CD4-positive, alpha-beta T cell treated with Interleukin-10 for 1 hour (primary cell): ENCODE results near the gene PLA2G12A.

Source experiments
- DNase-seq: peaks from one replicate; pipeline ENCODE4 v3.0.0-alpha.2; 2020

Gene PLA2G12A

DNA sequence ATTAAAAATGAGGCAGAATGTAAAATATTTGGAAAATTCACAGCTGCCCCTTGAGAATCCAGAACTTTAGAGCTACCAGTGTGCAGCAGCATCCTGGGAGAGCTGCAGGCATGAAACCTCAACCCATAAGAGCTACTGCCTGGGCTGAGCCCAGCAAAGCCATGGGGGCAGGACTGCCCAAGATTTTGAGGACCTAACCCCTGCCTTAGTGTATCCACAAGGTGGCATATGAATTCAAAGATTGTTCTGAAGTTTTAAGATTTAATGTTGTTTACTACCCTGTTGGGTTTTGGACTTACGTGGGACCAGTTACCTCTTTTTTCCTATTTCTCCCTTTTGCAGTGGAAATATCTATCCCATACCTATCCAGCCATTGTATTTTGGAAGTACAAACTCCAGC is 53.0 kb downstream of the PLA2G12A start:
- DNase-seq = peak; percentile 14

DNA sequence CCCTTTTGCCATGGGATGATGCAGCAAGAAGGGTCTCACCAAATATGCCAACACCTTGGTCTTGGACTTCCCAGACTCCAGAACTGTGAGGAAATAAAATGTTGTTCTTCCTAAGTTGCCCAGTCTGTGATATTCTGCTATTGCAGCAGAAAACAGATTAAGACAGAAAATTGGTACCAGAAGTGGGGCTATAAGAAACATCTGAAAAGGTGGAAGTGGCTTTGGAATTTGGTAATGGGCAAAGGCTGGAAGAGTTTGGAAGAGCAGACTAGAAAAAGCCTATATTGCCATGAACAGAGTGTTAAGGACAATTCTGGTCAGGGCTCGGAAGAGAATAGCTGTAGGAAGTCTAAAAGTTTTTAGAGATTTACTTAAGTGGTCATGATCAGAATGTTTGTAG is 54.0 kb downstream of the PLA2G12A start:
- no peak for DNase-seq

DNA sequence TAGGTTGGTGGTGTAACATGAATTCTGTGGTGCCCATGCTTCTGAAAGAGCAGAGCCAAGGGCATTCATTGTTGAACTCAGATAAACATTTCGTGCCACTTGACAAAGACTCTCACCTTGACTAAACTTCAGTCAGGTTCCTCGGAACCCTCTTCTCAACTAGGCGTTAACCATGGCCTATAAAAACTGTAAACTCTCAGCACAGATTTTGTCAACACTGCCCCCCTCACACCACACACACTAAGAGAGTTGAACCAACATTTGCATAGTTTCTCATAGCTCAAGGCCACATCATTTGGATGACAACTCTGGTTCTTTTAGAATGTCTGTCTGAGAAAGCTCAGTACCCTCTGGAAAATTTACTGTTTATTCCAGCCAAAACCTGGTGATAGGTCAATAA is 54.7 kb downstream of the PLA2G12A start:
- no peak for DNase-seq

DNA sequence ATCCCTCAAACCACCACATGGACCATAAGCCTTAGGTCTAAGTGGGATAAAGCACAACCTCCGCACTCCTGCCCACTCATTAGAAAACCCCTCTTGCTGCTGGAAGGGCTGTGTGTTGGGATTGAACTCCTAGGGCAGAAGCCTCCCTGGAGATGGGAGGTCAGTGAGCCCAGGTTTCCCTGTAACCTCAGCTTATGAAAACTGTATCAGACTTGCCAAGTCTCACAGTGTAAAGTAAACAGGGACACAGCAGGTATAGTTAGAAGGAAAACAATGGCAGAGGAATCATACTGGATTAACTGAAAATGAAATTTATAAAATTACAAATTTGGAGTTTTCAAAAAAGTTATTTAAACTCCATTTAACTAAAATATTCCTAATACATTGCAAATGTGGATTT is 56.6 kb downstream of the PLA2G12A start:
- no peak for DNase-seq

DNA sequence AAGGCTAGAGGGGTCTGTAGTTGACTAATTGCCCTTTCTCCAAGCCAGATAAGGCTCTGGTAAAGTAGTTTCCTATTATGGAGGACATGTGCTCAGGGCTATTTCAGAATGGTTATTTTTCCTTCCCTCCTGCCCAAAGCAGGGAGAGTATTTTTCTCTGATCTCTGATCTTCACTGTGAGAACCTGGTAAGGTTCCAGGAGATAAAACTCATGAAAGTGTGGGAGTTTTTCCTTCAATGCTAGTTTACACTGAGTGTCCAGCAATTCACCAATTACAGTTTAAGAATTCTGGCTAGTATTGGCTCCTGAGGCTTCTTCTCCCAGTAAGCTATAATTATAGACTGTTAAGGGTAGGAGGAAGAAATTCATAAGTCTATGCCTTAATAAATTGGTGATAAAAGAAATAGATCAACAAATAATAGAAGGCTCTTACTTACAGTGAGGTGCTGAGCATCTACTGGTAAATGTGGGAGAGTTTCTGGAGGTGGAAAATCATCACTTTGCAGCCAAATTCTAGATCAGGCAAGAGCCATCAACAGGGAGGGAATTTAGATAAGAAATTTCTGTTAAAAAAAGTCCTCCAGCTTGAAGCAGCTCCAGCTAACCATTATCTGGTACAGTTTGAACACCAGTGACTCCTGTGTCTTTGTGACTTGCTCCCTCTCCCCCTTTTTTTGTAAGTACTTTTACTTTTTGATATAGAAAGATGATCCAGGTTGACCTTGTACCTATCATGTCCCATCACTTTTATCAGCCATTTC is 57.5 kb downstream of the PLA2G12A start:
- no peak for DNase-seq

DNA sequence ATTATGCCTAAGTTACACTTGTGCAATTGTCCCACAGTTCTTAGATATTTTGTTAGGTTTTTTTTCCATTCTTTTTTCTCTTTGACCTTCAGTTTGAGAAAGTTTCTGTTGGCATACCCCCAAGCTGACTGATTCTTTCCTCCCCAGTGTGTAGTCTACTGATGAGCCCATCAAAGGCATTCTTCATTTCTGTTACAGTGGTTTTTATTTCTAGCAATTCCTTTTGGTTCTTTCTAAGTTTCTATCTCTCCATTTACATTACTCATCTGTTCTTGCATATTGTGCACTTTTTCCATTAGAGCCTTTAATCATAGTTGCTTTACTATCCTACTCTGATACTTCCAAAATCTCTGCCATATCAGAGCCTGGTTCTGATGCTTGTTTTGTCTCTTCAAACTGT is 58.5 kb downstream of the PLA2G12A start:
- DNase-seq = no peak

DNA sequence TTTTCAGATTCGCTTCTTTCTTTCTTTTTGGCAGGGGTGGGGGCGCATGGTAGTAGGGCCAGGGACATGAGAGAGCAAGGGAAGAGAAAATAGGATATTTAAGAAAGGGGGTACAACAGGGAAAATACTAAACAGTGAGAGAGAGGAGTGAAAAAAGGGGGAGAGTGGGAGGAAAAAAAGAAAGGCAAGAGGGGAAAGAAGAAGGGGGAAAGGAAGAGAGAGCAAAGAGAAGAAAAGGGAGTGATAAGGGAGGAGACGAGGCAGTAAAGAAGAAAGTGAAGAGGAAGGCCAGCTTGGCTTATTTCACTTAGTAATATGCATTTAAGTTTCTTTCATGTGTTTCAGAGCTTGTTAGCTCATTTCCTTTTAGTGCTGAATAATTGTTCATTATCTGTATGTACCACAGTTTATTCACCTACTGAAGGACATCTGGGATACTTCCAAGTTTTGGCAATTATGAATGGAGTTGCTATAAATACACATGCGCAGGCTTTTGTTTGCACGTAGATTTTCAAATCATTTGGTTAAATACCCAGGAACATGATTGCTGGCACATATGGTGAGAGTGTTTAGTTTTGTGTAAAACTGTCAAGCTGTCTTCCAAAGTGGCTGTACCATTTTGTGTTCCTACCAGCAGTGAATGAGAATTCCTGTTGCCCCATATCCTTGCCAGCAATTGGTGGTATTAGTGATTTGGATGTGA is 63.9 kb downstream of the PLA2G12A start:
- DNase-seq = no peak

DNA sequence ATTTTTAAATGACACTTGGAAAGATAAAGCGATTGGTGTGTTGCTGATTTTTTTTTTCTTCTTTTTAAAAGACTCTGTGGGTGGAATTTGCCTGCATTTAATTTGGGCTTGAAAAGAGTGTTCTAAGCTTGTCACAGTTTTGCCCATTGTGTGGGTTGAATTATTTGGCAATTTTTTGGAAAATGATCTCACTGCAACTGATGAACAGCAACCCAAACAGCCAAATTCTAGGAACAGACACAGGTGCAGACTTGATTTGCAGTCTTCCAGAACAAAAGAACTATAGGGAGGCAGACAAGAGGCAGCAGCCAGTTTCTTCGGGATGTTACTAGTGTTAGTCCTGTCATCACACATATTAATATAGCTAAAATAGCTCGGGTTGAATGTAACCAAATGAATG is 67.1 kb downstream of the PLA2G12A start:
- no peak for DNase-seq

DNA sequence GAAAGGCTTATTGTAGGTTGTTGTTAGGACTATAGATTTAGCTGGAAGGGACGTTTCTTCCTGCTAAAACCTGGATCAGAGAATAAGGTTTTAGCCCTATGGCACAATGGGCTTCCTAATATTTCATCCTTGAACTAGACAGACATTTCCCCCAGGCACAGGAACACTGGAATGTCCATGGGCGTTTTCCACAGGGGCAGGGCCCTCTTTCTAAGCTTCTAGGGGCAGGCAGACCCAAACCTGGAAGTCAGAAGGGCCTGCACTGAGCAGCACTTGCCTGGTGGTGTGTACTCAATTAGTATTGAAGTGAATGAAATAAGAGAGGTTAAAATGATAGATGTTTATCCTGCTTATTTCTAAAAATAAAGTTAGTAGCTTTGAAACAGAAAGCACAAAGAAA is 67.8 kb downstream of the PLA2G12A start:
- DNase-seq = no peak
